KBM-7 (cell line): ENCODE measurements around the gene GLIS1.

Experiments
- DNase-seq: peaks from one replicate; pipeline ENCODE4 v3.0.0-alpha.2; 2015
- in situ Hi-C: fragments of 300-500 bp; cut with MboI; formaldehyde crosslinking; loops from 2 replicates; pipeline ENCODE4 v1.14.3; 2020; ENCODE audit warnings: low sequenced_read_pairs, low pct_unique_long_range_greater_than_20kb, mixed read lengths

The GLIS1 gene

GRCh38 chr1:53614231-53615021 lies 124.5 kb downstream of the GLIS1 start:
- DNase-seq: no peak
- in situ Hi-C loops: no loop called here

- DNase-seq: no peak
- in situ Hi-C loops: no loop called here
Measured at GRCh38 chr1:53608676-53609075, 130.3 kb downstream of the GLIS1 start.

GRCh38 chr1:53608071-53608470 lies 130.9 kb downstream of the GLIS1 start:
- in situ Hi-C loops: no loop called here
- no peak for DNase-seq

GRCh38 chr1:53606651-53607051 lies 132.3 kb downstream of the GLIS1 start:
- in situ Hi-C loops: no loop called here
- DNase-seq: no peak

GRCh38 chr1:53606197-53606596 lies 132.8 kb downstream of the GLIS1 start:
- in situ Hi-C loops: no loop called here
- no peak for DNase-seq

- in situ Hi-C loops: no loop called here
- DNase-seq: no peak
Measured at GRCh38 chr1:53605181-53605580, 133.8 kb downstream of the GLIS1 start.

GRCh38 chr1:53604291-53604919 lies 134.6 kb downstream of the GLIS1 start:
- no peak for DNase-seq
- in situ Hi-C loops: no loop called here

GRCh38 chr1:53603431-53603830 lies 135.5 kb downstream of the GLIS1 start:
- in situ Hi-C loops: no loop called here
- no peak for DNase-seq

GRCh38 chr1:53601867-53602775 lies 136.8 kb downstream of the GLIS1 start:
- in situ Hi-C loops: no loop called here
- DNase-seq: no peak

GRCh38 chr1:53601031-53601745 lies 137.8 kb downstream of the GLIS1 start:
- in situ Hi-C loops: no loop called here
- no peak for DNase-seq

GRCh38 chr1:53600561-53600960 lies 138.4 kb downstream of the GLIS1 start:
- in situ Hi-C loops: no loop called here
- no peak for DNase-seq

- DNase-seq: no peak
- in situ Hi-C loops: no loop called here
Measured at GRCh38 chr1:53600001-53600400, 139.0 kb downstream of the GLIS1 start.

- in situ Hi-C loops: no loop called here
- no peak for DNase-seq
Measured at GRCh38 chr1:53599481-53599880, 139.5 kb downstream of the GLIS1 start.

- DNase-seq: no peak
- in situ Hi-C loops: no loop called here
Measured at GRCh38 chr1:53598966-53599365, 140.0 kb downstream of the GLIS1 start.

GRCh38 chr1:53595906-53596305 lies 143.1 kb downstream of the GLIS1 start:
- no peak for DNase-seq
- in situ Hi-C loops: no loop called here

GRCh38 chr1:53594391-53595180 lies 144.4 kb downstream of the GLIS1 start:
- DNase-seq: no peak
- in situ Hi-C loops: no loop called here

GRCh38 chr1:53593758-53594380 lies 145.1 kb downstream of the GLIS1 start:
- no peak for DNase-seq
- in situ Hi-C loops: no loop called here
